AG04450 (cell line): Measurements from ENCODE around the gene KAT6B. TPM values are rescaled to one million over a fixed set of nuclear protein-coding genes. Genes with fewer than 3 reads are reported as not detected.

Experiments
- CTCF ChIA-PET: fragments of 300-600, 350-600 bp; formaldehyde crosslinking; extraction: SDS; loops from one replicate; lab custom pipeline; 2022; ENCODE audit warnings: antibody characterized with exemption, inconsistent platforms; lab: Charles Lee
- POLR2A ChIA-PET: fragments of 350-600 bp; formaldehyde crosslinking; extraction: SDS; loops from one replicate; lab custom pipeline; 2021; ENCODE audit warnings: antibody characterized with exemption, inconsistent platforms; lab: Yijun Ruan, JAX
- DNase-seq: peaks from one replicate; pipeline ENCODE4 v3.0.0-alpha.2; 2011; ENCODE audit warnings: low read depth, low spot score
- H3K27ac ChIP-seq: one replicate; pipeline ENCODE4 v1.5.1; 2012; ENCODE audit warnings: low read depth, low read length, control low read depth
- H3K27me3 ChIP-seq: one replicate; pipeline ENCODE4 v1.6.0; 2012; ENCODE audit warnings: low read length; ENCODE audit not compliant: control insufficient read depth, insufficient read depth
- H3K4me3 ChIP-seq: 2 replicates; pipeline ENCODE4 v1.5.1; 2011; ENCODE audit warnings: mild to moderate bottlenecking, low read depth, low read length, control low read depth
- H3K9me3 ChIP-seq: 2 replicates; pipeline ENCODE4 v1.5.1; 2012; ENCODE audit warnings: low read length; ENCODE audit not compliant: control insufficient read depth, insufficient read depth
- polyA plus RNA-seq: library from polyadenylated mRNA; depleted of rRNA; stranded (reverse); fragments of >200 nt; gene quantifications from 2 replicates; pipeline ENCODE4 v1.2.3, GENCODE V29; 2011
- TF ChIP-seq, protein P1 (sequence below): IDR thresholded peaks from 2 replicates; pipeline ENCODE4 v1.5.1; 2011; ENCODE audit warnings: low read depth, low read length, control low read depth, inconsistent platforms

KAT6B gene
- polyA plus RNA-seq, 1 experiment, result 10.4 TPM

DNA sequence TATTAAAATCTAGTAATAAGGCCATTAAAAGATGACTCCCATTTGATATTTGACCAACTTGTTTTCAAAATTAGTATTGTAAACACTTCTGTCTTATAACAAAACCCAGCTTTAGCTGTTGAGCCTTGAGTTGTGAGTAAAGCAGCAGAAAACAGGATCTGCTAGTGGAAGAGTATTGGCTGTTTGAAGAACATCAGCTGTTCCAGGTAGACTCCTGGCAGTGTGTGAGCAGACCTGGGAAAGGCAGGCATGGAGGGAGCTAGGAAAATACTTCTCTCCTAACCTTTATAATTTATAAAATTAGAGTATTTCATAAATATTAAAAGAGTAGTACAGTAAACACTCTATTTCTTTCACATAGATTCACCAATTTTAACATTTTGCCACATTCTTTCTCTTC, 29.0 kb downstream of the KAT6B start:
- ChIA-PET CTCF (no interaction called here), POLR2A (no interaction called here)
- Histone ChIP-seq H3K27ac (no peak overlapping the region), H3K27me3 (no peaks in the 10 kb centered on the region), H3K9me3 (no peaks in the 10 kb centered on the region), H3K4me3 (no peak overlapping the region)
- DNase-seq, result no peak
- TF ChIP-seq, protein P1, sequence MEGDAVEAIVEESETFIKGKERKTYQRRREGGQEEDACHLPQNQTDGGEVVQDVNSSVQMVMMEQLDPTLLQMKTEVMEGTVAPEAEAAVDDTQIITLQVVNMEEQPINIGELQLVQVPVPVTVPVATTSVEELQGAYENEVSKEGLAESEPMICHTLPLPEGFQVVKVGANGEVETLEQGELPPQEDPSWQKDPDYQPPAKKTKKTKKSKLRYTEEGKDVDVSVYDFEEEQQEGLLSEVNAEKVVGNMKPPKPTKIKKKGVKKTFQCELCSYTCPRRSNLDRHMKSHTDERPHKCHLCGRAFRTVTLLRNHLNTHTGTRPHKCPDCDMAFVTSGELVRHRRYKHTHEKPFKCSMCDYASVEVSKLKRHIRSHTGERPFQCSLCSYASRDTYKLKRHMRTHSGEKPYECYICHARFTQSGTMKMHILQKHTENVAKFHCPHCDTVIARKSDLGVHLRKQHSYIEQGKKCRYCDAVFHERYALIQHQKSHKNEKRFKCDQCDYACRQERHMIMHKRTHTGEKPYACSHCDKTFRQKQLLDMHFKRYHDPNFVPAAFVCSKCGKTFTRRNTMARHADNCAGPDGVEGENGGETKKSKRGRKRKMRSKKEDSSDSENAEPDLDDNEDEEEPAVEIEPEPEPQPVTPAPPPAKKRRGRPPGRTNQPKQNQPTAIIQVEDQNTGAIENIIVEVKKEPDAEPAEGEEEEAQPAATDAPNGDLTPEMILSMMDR, result no peak

DNA sequence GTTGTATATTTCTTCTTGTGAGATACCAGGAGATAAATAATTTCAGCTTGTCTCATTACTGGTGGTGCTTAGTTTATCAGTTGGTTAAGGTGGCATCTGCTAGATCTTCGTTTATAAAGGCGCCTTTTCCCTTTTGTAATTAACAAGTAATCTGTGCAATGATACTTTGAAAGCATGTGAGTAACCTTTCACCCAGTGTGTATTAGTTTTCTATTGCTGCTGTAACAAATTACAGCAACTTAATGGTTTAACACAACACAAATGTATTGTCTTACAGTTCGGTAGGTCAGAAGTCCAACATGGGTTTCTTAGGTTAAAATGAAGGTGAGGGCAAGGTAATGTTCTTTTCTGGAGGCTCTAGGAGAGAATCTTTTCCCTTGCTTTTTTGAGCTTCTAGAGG, 30.5 kb downstream of the KAT6B start:
- Histone ChIP-seq H3K9me3 (no peaks in the 10 kb centered on the region), H3K27me3 (no peaks in the 10 kb centered on the region), H3K4me3 (no peak overlapping the region), H3K27ac (no peak overlapping the region)
- ChIA-PET CTCF (no interaction called here), POLR2A (no interaction called here)
- TF ChIP-seq, protein P1, result no peak
- no peak for DNase-seq

DNA sequence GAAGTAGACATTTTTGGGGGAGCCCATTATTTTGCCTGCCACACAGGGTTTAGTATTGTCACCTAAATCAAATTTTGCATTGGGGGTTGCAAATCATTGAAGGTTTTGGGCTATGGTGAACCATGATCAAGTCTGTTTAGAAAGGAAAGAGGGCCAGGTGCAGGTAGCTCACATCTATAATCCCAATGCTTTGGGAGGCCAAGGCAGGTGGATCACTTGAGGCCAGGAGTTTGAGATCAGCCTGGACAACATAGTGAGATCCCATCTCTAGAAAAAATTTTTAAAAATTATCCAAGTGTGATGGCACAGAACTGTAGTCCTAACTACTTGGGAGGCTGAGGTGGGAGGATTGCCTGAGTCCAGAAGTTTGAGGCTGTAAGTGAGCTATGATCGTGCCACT, 31.2 kb downstream of the KAT6B start:
- CTCF ChIA-PET, result no interaction called here
- TF ChIP-seq, protein P1, result no peak
- no peak for DNase-seq
- Histone ChIP-seq H3K27ac (no peak overlapping the region), H3K4me3 (no peak overlapping the region), H3K9me3 (no peaks in the 10 kb centered on the region), H3K27me3 (no peaks in the 10 kb centered on the region)
- POLR2A ChIA-PET, result no interaction called here

DNA sequence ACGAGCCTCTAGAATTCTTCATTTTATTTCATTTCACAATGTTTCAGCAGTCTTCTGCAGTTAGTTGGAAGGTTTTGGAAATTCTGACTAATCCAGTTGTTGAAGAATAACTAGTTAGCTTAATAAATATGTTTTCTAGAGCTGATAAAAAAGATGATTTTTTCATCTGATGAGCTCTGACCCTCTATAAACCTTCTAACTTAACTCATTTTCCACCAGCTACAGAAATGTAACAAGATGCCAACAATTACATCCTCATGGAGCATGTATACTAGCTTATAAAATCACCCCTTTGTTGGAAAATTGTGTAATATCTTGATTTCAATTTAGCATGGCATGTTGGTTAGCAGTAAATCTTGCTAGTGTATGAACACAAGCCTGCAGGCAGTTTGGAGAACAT, 33.1 kb downstream of the KAT6B start:
- no peak for DNase-seq
- Histone ChIP-seq H3K9me3 (no peaks in the 10 kb centered on the region), H3K27me3 (no peaks in the 10 kb centered on the region), H3K4me3 (no peak overlapping the region), H3K27ac (no peak overlapping the region)
- POLR2A ChIA-PET, result interaction anchor here (0.6 kb wide), 1 partner anchor 31 kb away, joined by 4 read pairs; no protein-coding TSS in a partner anchor
- CTCF ChIA-PET, result no interaction called here
- TF ChIP-seq, protein P1, result no peak

DNA sequence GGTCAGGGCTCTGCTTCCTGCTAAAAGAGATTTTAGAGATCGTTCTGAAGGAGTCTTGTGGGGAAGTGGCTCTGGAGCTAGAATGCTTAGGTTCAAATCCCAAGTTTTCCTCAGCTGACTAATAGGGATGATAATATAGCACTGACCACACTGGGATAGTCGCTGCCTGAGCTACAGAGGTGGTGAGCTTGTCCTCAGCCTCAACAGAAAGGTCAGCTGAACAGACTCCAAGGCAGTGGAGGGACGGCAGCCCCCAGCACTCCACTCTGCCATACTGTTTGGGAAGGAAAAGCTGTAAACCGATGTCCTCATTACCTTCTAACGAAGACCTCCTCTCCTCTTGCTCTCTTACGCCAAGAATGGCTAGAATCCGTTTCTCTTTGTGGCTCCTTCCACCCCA, 36.2 kb downstream of the KAT6B start:
- TF ChIP-seq, protein P1, result no peak
- CTCF ChIA-PET, result no interaction called here
- DNase-seq, result no peak

More for the DNA sequence above, 36.2 kb downstream of the KAT6B start:
- no peak overlapping the region for H3K27ac ChIP-seq
- no peaks in the 10 kb centered on the region for H3K9me3 ChIP-seq
- POLR2A ChIA-PET, result no interaction called here
- H3K4me3 ChIP-seq, result no peak overlapping the region
- no peaks in the 10 kb centered on the region for H3K27me3 ChIP-seq
